GM18909 (cell line): ENCODE results near the gene UTS2R.
"Not testable (repeated sequence)": the region's sequence is repeated elsewhere in the genome, so short reads cannot be mapped to it uniquely, and the experiment has no call there.

Experiments
- ATAC-seq: cut with Tn5 transposase; IDR thresholded peaks from one replicate; pipeline ENCODE4 v1.9.1; 2021; ENCODE audit warnings: mild to moderate bottlenecking; ENCODE audit not compliant: unreplicated experiment, poor library complexity

Gene UTS2R

DNA sequence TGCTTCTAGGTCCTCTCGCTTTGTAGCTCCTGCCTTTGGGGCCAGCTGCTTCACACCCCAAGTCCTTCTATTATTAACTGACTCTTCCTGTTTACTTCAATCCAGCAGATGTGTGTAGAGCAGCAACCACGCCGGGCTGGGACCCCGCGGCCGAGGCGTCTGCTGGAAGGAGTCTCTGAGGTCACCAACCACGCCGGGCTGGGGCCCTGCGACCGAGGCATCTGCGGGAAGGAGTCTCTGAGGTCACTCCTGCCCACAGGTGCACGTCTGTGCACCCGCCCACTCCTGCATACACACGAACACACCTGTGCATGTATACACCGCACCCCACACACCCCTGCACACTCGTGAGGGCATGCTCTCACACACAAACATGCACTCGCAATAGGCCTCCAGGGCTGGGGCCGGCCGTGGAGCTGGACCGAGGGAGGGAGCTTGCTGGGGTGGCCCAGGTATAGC lies 20.3 kb upstream of the UTS2R start:
- ATAC-seq, result peak; percentile 53

DNA sequence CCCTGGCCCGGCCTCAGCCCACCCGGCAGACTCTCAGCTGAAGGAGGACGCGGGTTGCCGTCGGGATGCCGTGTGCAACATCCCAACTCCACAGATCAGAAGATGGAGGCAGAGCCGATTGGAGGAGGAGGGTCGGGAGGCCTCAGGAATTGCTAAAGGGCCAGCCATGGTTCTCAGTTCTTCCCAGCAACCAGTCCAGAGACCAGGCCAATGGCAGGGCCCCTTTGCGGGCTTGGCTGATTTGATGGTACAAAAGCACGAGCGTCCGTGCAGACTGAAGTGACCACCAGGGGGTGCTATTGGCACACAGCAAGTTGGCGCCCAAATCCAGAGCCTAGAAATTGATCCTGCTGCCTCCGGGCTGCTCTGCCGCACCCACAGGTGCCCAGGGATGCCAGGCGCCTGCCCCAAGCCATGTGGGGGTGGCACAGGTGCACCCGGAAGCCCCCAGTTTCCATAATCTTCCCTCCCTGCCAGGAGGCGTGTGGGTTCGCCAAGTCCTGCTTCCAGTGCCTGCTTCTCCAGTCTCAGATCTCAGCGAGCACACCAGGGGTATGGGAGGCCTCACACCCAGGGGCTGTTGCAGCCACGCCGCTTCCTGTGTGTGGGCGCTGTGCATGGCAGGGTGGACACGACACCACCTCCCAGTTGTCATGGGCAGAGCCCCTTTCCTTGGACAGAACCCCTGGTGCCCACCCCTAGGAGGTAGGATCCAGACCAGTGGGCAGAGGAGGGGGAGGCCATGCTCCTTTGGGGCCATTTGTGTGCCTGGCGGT lies 19.7 kb upstream of the UTS2R start:
- peak; percentile 39 for ATAC-seq

DNA sequence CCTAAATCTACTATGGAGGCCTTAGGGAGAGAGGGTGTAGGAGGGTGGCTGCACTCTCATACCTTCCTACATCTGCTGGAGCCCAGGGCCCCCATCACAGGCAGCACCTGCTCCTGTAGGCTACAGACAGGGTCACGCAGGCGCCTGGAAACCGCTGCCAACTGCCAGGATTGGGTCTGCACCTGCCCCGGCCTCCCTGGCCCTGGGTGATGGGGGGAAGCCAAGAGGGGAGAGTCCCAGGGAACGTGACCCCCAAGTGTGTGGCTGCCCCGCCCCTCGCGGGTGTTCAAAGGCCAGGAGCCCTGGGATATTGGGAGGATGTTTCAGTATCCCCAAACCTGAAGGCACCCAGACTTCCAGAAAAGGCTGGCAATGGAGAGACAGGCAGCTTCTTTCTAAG lies 18.1 kb upstream of the UTS2R start:
- ATAC-seq, result no peak

DNA sequence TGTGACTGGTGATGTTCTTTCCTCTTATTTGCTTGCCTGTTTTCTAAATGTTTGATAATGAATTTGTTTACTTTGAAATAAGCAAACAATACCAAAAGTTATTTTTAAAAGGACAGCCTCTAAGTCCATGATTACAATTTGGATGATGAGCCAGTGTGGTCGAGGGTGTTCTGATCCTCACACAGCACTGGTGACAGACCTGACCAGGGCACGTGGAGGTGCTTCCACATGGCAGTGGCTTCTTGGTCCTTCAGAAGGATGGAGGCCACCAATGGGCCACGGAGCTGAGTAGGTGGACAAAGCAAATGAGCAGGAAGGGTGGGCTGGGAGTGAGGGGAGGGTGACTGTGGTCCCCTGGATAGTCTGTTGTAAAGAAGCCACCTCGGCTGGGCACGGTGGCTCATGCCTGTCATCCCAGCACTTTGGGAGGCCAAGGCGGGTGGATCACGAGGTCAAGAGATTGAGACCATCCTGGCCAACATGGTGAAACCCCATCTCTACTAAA lies 16.7 kb upstream of the UTS2R start:
- no peak for ATAC-seq

DNA sequence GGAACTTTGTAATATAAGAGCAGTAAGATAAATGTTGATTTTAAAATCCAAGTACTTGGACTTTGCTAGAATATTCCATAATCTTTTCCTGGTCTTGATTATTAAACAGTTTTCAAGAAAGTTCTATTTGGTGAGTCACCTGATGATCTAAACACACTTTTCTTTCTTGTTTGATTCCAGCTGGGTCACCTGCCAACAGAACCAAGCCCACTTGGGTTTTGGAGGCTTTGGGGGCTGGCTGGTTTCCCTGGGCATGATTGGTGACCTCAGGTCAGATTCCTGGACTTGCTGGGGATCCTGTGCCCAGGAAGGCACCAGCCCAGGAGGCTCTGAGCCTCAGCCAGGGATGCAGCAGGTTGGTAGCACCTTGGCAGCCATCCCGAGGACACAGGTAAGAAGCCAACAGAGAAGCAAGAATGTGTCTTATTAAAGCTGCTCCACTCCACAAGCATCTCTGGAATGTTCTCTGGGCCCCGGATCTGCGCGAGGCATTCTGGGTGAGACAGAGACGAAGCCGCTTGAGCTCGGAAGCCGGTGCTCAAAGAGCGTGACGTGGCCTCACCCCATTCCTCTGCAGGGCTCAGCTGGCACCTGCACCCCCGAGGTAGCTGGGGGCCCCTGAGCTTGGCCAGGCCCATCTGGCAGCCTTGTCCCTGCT lies 15.7 kb upstream of the UTS2R start:
- ATAC-seq, result no peak

DNA sequence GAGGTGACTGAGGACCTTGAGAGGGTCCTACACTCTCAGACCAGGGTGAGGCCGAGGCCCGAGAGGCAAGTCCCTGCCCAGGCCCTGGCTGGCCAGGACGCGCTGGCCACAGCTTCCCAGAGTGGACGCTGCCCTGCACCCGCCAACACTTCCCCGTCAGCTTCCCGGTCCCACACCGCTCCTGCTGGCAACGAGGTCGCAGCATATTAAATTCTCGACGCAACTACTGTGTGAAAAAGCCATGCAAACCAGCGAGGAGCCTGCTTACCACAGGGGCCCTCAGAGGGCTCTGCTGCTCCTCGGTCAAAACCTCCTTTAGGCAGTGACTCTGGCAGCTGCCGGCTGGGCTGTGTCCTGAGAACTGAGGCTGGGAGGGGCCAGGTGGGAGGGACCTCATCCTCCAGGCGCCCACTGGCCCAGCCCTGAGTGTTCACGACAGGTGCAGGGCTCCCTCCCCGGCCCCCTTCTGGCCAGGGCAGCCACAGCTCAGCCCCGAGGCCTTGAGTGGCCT lies 14.7 kb upstream of the UTS2R start:
- no peak for ATAC-seq

DNA sequence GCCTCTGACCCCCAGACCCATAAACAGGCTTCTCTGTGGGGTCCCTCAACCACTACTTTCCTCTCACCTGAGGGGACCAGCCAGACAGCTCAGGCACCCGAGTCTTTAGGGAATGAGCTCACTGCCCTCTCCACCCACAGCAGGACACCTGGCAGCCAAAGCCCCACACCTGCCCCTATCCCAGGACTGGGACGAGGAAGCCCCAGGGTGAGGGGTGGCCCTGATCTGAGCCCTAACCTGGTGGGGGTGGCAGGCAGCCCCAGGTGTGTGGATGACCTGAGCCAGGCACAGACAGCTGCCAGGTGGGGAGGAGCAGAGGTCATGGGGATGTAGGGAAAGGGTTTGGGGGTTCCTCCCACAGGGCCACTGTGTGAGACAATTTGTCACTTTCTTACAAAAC lies 14.2 kb upstream of the UTS2R start:
- ATAC-seq, result no peak

DNA sequence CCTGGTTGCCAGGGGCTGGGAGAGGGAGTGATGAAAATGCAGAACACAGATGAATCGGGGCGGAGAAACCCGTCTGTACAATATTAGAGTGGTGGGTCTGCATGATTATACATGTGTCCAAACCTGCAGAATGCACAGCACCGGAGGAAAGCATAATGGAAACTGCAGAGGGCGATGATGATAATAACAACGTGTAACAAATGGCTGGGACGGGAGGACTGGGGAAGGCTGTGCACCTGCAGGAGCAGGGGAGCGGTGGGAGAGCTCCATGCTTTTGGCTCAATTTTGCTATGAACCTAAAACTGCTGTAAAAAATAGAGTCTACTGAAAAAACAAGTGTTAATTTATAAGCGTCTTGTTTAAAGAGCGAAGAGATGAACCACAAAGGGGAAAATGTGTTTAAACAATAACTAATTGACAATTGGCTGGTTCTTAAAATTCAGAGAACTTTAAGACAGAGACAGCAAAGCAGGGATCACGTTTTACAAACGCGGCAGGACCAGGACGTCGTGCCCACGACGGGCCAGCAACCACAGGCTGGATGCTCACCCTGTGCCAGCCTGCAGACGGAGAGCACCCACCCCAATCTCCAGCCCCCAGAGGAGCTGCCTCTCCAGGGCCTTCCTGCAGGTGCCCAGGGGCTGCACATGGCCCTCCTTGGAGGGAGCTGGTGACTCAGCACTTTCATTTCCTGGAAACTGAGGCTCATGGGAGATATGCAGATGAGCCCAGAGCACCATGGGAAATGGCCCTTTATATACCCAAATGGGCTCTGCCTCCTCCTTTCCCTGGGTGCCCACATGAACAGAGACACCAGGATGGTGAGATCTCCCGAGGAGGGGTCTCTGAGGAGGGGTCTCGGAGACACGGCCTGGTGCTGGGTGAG lies 12.9 kb upstream of the UTS2R start, which contains the start of gene TEX19:
TSS of gene TEX19 (plus strand) at position 783 of the 886 bp plus-strand sequence. CDS start 2,904 bp downstream, outside the sequence.
- ATAC-seq, result no peak

DNA sequence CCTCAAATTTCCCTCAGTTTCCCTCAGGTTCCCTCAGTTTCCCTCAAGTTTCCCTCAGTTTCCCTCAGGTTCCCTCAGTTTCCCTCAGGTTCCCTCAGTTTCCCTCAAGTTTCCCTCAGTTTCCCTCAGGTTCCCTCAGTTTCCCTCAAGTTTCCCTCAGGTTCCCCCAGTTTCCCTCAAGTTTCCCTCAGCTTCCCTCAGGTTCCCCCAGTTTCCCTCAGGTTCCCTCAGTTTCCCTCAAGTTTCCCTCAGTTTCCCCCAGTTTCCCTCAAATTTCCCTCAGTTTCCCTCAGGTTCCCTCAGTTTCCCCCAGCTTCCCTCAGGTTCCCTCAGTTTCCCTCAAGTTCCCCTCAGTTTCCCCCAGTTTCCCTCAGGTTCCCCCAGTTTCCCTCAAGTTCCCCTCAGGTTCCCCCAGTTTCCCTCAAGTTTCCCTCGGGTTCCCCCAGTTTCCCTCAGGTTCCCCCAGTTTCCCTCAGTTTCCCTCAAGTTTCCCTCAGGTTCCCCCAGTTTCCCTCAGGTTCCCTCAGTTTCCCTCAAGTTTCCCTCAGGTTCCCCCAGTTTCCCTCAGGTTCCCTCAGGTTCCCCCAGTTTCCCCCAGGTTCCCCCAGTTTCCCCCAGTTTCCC lies 12.0 kb upstream of the UTS2R start:
- not testable (repeated sequence) for ATAC-seq

DNA sequence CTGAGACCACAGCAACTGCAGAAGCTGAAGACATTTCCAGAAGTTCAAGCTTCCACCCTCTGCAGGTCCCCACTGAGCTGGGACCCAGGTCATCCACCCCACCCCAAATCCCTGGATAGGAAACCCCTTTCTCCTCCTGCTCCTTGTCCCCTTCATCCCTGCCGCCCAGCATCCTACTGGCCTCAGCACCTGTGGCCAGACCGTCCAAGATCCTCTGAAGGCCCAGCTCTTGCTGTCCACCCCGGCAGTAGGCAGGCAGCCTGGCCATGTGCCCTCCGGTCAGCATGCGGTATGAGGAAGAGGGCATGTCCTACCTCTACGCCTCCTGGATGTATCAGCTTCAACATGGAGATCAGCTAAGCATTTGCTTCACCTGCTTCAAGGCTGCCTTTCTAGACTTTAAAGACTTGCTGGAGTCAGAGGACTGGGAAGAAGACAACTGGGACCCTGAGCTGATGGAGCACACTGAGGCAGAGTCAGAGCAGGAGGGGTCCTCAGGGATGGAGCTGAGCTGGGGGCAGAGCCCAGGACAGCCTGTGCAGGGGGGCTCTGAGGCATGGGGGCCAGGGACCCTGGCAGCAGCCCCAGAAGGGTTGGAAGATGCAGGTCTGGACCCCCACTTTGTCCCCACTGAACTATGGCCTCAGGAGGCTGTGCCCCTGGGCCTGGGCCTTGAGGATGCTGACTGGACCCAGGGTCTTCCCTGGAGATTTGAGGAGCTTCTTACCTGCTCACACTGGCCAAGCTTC lies 9.5 kb upstream of the UTS2R start:
- ATAC-seq, result no peak

DNA sequence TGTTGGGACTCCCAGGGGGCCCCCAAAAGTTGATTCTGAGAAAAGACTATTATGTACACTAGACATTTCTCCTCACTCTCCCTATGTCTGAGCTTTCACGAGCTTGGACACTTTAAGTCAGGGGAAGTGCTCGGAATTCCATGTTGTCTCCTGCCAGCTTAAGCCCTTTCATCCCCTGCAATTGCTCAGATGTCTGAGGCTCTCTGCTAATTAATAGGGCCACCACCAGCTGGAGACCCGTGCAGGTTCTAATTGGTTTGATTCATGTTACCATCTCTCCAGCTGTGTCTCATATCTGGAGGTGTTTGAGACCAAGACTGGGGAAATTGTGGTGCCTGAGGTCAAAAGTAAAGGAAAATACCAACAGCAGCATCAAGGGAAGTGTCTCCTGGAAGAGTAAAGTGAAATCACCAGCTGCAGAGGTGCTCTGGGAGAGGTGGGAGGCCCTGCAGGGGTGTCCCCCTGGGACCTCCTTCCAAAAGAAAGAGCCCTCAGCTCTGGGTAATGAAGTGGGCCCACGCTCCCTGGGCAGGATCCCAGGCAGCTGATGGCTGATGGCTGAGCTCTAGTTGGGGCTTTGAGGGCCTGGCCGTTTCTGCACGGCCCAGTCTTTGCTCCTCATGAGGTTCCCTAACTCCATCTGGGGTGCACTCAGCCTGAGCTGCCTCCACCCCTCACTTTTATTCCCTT lies 5.8 kb upstream of the UTS2R start:
- ATAC-seq, result no peak

DNA sequence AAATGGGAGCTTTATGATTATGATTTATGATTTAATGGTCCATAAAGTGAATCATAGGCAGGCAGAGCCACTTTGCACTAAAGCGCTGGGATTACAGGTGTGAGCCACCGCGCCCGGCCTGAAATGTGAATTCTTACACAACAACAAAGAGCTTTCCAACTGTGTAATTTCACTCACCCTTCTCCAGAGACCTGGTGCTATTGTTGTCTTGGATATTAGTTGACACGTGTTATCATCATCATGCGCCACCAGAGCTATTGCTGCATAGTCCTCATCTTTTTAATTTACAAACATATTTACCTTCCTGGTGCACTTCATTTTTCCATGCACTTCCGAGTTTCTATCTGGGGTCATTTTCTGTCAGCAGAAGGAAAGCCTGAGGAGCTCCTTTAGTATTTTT lies 4.8 kb upstream of the UTS2R start:
- no peak for ATAC-seq

DNA sequence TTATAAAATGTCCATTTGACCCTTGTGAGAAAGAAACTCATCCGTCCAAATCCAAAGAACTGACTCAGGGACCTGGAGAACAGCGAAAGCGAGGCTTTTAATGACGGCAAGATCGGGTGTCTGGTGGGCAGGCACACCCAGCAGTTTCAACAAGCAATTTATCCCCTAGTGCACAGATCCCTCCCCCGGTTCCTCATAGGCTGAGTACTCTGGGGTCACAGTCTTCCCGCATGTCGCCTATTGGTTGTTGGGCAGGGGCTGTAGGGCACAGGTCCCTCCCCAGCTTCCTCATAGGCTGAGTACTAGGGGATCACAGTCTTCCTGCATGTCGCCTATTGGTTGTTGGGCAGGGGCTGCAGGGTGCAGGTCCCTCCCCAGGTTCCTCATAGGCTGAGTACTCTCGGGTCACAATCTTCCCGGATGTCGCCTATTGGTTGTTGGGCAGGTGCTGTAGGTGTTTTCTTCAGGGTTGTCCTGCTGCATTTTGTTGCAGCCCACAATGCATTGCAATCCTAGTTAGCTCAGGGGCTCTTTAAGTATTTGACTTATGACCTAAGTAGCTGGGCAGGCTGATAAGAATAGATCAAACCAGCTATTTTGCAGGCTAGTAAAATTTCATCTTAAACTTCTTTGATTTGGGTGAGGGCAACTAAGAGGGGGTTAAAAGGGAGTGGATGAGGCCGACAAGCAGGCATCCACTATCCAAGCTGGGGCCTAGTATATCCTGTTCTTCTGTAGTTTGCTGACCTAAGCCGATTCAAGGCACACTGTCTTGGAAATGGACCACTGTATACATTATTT lies 3.6 kb upstream of the UTS2R start:
- ATAC-seq, result no peak

DNA sequence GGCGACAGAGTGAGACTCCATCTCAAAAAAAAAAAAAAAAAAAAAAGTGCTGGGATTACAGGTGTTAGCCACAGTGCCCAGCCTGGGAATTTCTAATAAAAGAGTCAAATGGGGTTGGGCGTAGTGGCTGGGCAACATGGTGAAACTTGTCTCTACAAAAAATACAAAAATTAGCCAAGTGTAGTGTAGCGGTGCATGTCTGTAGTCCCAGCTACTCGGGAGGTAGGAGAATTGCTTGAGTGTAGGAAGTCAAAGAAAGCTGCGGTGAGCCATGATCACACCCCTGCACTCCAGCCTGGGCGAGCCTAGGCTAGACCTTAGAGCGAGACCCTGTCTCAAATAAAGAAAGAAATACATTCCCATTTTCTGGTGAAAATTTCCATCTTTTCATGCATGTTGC lies 2.4 kb upstream of the UTS2R start:
- ATAC-seq, result no peak

DNA sequence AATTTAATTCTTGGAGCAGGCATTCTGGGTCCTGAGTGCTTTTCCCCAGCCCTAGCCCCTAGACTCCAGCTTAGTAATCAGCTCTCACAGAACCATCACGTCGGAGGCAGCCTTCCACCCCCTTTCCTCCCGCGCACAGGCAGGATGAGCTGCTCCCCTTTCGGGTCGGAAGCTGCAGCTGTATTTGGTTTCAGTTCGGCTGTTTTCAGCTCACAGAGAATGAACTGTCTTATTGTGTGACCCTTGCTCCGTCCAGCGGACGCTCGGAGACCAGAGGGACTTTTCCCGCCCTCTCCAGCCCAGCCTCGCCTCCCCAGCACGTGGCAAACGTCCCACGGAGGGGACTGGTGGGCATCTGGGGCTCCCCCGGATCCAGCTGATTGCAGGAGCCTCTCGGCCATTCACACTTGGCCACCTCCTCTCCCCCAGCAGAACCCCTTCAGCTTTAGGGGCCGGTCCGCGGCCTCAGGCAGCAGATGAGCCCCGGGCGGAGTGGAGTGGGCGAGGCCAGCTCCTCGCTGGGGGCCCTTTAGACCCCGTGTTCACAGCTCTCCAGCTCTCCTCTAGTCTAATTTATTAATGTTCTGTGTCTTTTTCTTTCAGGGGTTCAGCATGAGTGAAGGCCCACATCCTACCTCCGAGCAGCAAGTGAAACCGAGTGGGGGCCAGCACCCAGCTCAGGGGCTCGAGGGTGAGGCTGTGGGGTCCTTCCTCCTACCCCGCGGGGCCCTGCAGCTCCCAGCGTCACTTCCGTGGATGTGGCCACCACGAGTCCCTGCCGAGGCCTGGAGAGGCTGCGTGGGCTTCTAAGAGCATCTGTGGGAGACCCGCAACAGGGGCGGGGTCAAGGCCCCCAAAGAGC lies 863 bp upstream of the UTS2R start:
- ATAC-seq, result no peak

DNA sequence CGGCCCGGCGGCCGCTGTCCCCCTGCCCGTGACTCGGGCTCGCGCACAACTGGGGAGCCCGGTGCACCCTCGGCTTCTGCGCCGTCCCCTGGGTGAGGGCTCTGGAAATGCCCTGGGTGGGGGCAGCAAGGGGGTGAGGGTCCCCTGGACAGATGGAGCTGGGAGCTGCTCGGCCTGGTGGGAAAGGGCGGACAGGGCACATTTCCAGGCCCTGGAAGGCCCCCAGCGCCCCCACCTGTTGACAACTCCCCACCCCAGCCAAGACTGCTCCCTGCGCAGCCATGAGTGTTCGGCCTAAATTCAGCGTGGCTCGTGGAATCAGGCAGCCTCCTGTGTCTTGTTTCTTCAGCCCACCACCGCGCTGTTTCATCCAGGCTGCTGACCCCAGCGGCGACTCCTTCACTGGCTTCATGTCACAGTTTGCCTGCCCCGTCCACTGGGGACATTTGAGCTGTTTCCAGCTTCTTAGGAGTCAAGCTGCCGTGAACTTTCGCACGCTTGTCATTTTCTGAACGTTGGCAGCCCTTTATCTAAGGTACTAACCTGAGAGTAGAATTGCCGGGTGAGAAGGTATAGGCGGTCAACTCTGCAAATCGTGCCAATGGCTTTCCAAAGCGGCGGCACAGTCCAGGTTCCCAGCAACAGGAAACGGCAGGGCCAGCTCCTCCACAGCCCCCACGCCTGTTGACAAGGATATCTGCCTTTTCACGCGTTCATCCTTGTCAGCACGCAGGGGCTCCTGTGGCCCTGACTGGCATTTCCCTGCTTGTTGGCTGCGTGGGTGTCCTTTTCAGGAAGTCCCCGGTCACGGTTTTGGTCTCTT lies 895 bp downstream of the UTS2R start:
- ATAC-seq, result no peak
